CD14-positive monocyte (primary cell): ENCODE data around the gene URM1. TPM values are rescaled to one million over a fixed set of nuclear protein-coding genes. Genes with fewer than 3 reads are reported as not detected.

Experiments
- DNase-seq, 3 donors: peaks; one replicate each; pipeline ENCODE4 v3.0.0-alpha.2; 2011 to 2022
- H2AFZ ChIP-seq: 2 replicates; pipeline ENCODE4 v1.6.0; 2012; ENCODE audit warnings: mild to moderate bottlenecking, low read depth, low read length, inconsistent platforms; ENCODE audit not compliant: insufficient read depth, poor library complexity, severe bottlenecking
- H3K27ac ChIP-seq, 2 donors: 1 replicate in 1 of 2; 2 replicates in 1 of 2; pipeline ENCODE4 v1.5.1; 2012 to 2013; ENCODE audit warnings: low read length in 2 of 2, control low read depth in 1 of 2, inconsistent platforms in 1 of 2, low read depth in 1 of 2, mild to moderate bottlenecking in 1 of 2
- H3K27me3 ChIP-seq, 2 donors: one replicate each; pipeline versions ENCODE4 v1.6.0 to v1.6.1; 2011 to 2013; ENCODE audit warnings: low read length in 2 of 2; ENCODE audit not compliant: control insufficient read depth in 2 of 2, insufficient read depth in 2 of 2
- H3K36me3 ChIP-seq, 2 donors: replicated peaks in 1 of 2; 1 replicate in 1 of 2; 2 replicates in 1 of 2; pipeline versions ENCODE4 v1.5.1 to v1.6.1; 2012 to 2013; ENCODE audit warnings: low read length in 2 of 2, control low read depth in 1 of 2, inconsistent platforms in 1 of 2, mild to moderate bottlenecking in 1 of 2; ENCODE audit not compliant: insufficient read depth in 2 of 2, control insufficient read depth in 1 of 2
- H3K4me1 ChIP-seq, 2 donors: 1 replicate in 1 of 2; 2 replicates in 1 of 2; pipeline versions ENCODE4 v1.5.1 to v1.6.1; 2012 to 2013; ENCODE audit warnings: low read length in 2 of 2, control low read depth in 1 of 2, inconsistent platforms in 1 of 2, mild to moderate bottlenecking in 1 of 2, moderate library complexity in 1 of 2; ENCODE audit not compliant: insufficient read depth in 2 of 2, control insufficient read depth in 1 of 2
- H3K4me2 ChIP-seq: replicated peaks from 2 replicates; pipeline ENCODE3; 2012; ENCODE audit warnings: low read length, moderate library complexity, mild to moderate bottlenecking; ENCODE audit not compliant: poor library complexity, severe bottlenecking; ENCODE audit errors: extremely low read depth
- H3K4me3 ChIP-seq, 3 experiments: fragments of 200-600 bp in 1 of 3; sonication (generic) in 1 of 3; replicated peaks in 1 of 3; 1 replicate in 2 of 3; 2 replicates in 1 of 3; pipeline ENCODE4 v1.5.1; 2011 to 2013; ENCODE audit warnings: low read length in 3 of 3, mild to moderate bottlenecking in 3 of 3, control low read depth in 2 of 3, low read depth in 2 of 3, inconsistent platforms in 1 of 3, moderate library complexity in 1 of 3
- H3K79me2 ChIP-seq: 2 replicates; pipeline ENCODE4 v1.6.0; 2012; ENCODE audit warnings: mild to moderate bottlenecking, control low read depth, inconsistent platforms, low read length, moderate library complexity; ENCODE audit not compliant: insufficient read depth
- H3K9ac ChIP-seq: 2 replicates; pipeline ENCODE4 v1.6.0; 2017; ENCODE audit warnings: low read length, mild to moderate bottlenecking; ENCODE audit not compliant: insufficient read depth, poor library complexity, severe bottlenecking
- H3K9me3 ChIP-seq, 2 donors: replicated peaks in 1 of 2; 1 replicate in 1 of 2; 2 replicates in 1 of 2; pipeline versions ENCODE4 v1.5.1 to v1.6.1; 2012 to 2013; ENCODE audit warnings: low read length in 2 of 2, control low read depth in 1 of 2; ENCODE audit not compliant: control insufficient read depth in 1 of 2, insufficient read depth in 1 of 2
- H4K20me1 ChIP-seq: 2 replicates; pipeline ENCODE4 v1.6.0; 2012; ENCODE audit warnings: mild to moderate bottlenecking, low read length, control low read depth, moderate library complexity; ENCODE audit not compliant: insufficient read depth
- H3K27ac Mint-ChIP-seq, 7 donors: one replicate each; pipeline ENCODE4 v1.8.0; 2020; ENCODE audit warnings: mild to moderate bottlenecking in 7 of 7, mixed read lengths in 7 of 7, moderate library complexity in 6 of 7, inconsistent platforms in 2 of 7
- H3K27me3 Mint-ChIP-seq, 3 donors: one replicate each; pipeline ENCODE4 v1.8.0; 2021 to 2022; ENCODE audit warnings: low read depth in 3 of 3, mild to moderate bottlenecking in 3 of 3, mixed read lengths in 3 of 3, moderate library complexity in 3 of 3, inconsistent platforms in 1 of 3
- H3K36me3 Mint-ChIP-seq, 2 donors: one replicate each; pipeline ENCODE4 v1.8.0; 2020; ENCODE audit warnings: mixed read lengths in 2 of 2, inconsistent platforms in 1 of 2, mild to moderate bottlenecking in 1 of 2
- H3K4me1 Mint-ChIP-seq: one replicate; pipeline ENCODE4 v1.8.0; 2020; ENCODE audit warnings: mild to moderate bottlenecking, mixed read lengths
- H3K4me3 Mint-ChIP-seq, 2 donors: one replicate each; pipeline ENCODE4 v1.8.0; 2020; ENCODE audit warnings: mild to moderate bottlenecking in 2 of 2, mixed read lengths in 2 of 2, moderate library complexity in 1 of 2
- H3K9me3 Mint-ChIP-seq, 7 donors: one replicate each; pipeline ENCODE4 v1.8.0; 2020 to 2022; ENCODE audit warnings: mixed read lengths in 7 of 7, mild to moderate bottlenecking in 6 of 7, moderate library complexity in 6 of 7, inconsistent platforms in 2 of 7
- CTCF ChIP-seq: fragments of 200-600 bp; IDR thresholded peaks from one replicate; pipeline ENCODE4 v1.8.0; 2022; ENCODE audit warnings: antibody characterized with exemption, mild to moderate bottlenecking
- WGBS: methylation state at CpG from one replicate; pipeline ENCODE4 v1.1.5; 2013; ENCODE audit warnings: missing lambda C conversion rate; ENCODE audit not compliant: insufficient coverage; 5-methylcytosine and 5-hydroxymethylcytosine counted together
- intact Hi-C, 2 donors: fragments of 100-400 bp; cut with micrococcal nuclease; formaldehyde crosslinking; loops; one replicate each; pipeline versions ENCODE4 v1.15.0 to v1.15.1; 2023
- polyA plus RNA-seq, 3 donors: library from polyadenylated mRNA; depleted of rRNA in 1 of 3; unstranded in 2 of 3; stranded (reverse) in 1 of 3; fragments of 300-500 nt in 2 of 3; fragments of >200 nt in 1 of 3; fragmentation: Illumina TruSeq in 2 of 3; gene quantifications; 1 replicate in 2 of 3; 2 replicates in 1 of 3; pipeline ENCODE4 v1.2.3, GENCODE V29; 2012 to 2021

URM1 gene
- polyA plus RNA-seq, 3 donors, result 37.5 to 39.7 (median 38.3) TPM

DNA sequence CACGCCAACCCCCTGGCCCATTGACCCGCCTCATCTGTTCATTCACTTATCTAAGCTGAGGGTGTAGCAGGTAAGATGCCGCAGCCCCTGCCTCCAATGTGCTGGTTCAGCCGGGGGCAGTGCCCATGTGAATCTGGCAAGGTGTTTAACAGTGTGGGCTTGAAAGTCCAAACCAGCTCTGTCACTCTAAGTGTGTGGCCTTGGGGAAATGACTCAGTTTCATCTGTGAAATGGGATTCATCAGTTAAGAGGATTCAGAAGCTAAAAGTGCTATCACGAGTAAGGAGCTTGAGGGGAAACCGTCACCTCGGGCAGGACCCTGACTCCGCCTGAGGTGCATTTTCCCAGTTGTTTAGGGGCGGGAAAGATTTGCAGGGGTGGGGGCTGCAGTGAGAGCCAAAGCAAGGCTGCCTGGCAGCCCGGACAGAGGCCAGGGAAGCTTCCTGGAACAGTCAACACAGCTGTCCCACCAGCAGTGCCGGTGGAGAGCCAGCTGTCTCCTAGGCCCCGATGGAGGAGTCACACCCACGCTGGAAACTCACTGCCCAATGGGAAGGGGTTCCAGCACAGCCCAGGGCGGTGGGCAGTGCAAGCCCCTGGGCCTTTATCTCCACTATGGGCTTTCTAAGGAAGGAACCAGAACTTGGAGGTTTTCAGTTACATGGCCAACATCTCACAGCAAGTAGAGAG is 9.7 kb upstream of the URM1 start:
- Histone ChIP-seq H3K9ac (peak overlapping the region; percentile 67), H3K4me3 (peak overlapping the region in 2 of 3 experiments; percentile 57 to 82), H3K79me2 (no peaks in the 10 kb centered on the region), H3K4me2 (peak overlapping the region; percentile 83), H3K9me3 (no peaks in the 10 kb centered on the region), H3K4me1 (peaks cover 21 to 25% of the 10 kb centered on the region in 2 donors), H3K27me3 (no peaks in the 10 kb centered on the region), H2AFZ (peak overlapping the region; percentile 93), H4K20me1 (no peaks in the 10 kb centered on the region), H3K27ac (no peak overlapping the region), H3K36me3 (peaks cover 0 to 7% of the 10 kb centered on the region in 2 donors)
- peak overlapping the region in 2 of 7 donors; percentile 11 to 30 for H3K27ac Mint-ChIP-seq
- TF ChIP-seq CTCF, result no peak
- intact Hi-C loops, result loop anchor here in 1 of 2 donors (5.0 kb wide), 1 partner anchor 56 kb away; no protein-coding TSS in a partner anchor
- no peak for DNase-seq
- H3K9me3 Mint-ChIP-seq, result no peaks in the 10 kb centered on the region
- H3K4me1 Mint-ChIP-seq, result peaks cover 21% of the 10 kb centered on the region
- H3K36me3 Mint-ChIP-seq, result peaks cover 2% of the 10 kb centered on the region in 2 donors
- WGBS, result 55% methylated on average over 12 of the region's 14 CpGs
- peak overlapping the region; percentile 89 to 97 for H3K4me3 Mint-ChIP-seq
- peaks cover 0 to 9% (median 5%) of the 10 kb centered on the region in 3 donors for H3K27me3 Mint-ChIP-seq

DNA sequence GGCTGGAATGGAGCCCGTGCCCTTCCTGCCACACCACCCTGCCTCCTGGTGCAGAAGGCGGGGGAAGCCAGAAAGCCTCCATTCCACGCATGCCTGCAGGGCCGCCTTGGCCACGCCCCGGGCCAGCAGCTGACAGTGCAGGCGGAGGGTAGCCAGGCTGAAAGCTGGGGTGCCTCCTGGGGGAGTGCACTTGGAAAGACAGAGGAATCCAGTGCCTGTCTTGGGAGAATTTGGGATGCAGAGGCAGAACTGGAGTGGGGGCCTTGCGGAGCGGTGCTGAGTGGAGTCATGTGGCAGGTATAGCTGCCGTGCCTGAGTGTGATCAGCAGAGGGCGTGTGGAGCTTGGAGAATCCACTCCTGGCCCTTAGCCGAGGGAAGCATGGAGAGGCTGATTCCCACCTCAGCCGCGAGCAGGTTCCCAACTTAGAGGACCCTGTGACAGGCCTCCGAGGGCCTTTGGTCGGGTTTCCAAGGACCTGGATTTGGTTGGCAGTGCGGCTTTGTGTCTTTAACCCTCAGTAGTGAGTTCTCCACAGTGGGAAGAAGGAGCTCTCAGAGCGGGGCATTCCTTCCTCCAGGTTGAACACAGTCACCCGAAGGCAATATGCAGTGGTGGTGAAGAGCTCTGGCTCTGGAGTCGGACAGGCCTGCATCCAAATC is 9.1 kb upstream of the URM1 start:
- Histone ChIP-seq H3K36me3 (peaks cover 0 to 5% of the 10 kb centered on the region in 2 donors), H3K9me3 (no peaks in the 10 kb centered on the region), H3K4me3 (peak overlapping the region; percentile 22 to 82 (median 57)), H3K4me1 (peaks cover 21 to 25% of the 10 kb centered on the region in 2 donors), H2AFZ (peak overlapping the region; percentile 93), H3K27ac (peak overlapping the region in 1 of 2 donors; percentile 17), H3K27me3 (no peaks in the 10 kb centered on the region), H3K4me2 (peak overlapping the region; percentile 83), H3K79me2 (no peaks in the 10 kb centered on the region), H4K20me1 (no peaks in the 10 kb centered on the region), H3K9ac (peak overlapping the region; percentile 67)
- Mint-ChIP-seq H3K27ac (peak overlapping the region in 2 of 7 donors; percentile 11 to 58), H3K36me3 (peaks cover 0 to 2% of the 10 kb centered on the region in 2 donors), H3K4me3 (peak overlapping the region; percentile 89 to 97), H3K4me1 (peaks cover 21% of the 10 kb centered on the region), H3K9me3 (no peaks in the 10 kb centered on the region), H3K27me3 (peaks cover 0 to 9% (median 5%) of the 10 kb centered on the region in 3 donors)
- DNase-seq, result peak; percentile 59 to 74 (median 69)
- 2% methylated on average over 13 of the region's 20 CpGs for WGBS
- intact Hi-C loops, result loop anchor here (2.0 to 5.0 kb wide), 2 partner anchors 51 to 55 kb away; no protein-coding TSS in a partner anchor
- TF ChIP-seq CTCF, result peak; percentile 96
